Measurements from ENCODE around the gene GMDS. TPM values are rescaled to one million over a fixed set of nuclear protein-coding genes. Genes with fewer than 3 reads are reported as not detected.

GMDS gene
- polyA plus RNA-seq, 1 donor (not counting 4 experiments of a cell fraction or from before 2014, with no cell fraction given): 22.1 TPM

DNA sequence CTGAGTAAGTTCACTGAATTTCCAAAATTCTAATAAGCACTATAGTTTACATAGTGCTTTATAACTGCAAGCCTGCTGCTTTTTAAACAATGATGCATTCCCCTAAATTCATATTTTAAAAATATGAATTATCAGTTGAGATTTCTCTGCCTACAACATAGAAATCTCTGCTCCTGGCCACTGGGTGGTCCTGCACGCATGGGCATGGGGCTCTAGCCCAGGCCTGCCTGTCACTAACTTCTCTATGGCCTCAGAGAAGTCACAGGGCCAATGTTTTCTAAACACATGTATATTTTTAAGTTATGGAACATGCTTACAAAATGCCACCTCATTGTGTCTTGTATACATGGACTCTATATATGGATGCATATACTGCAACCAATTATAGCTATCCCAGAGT lies 424.7 kb downstream of the GMDS start:
- no peaks in the 10 kb centered on the region for H4K20me1 ChIP-seq (ENCODE audit: control insufficient read depth, extremely low read depth, insufficient read depth, low read length)
- H3K9ac ChIP-seq (ENCODE audit: control insufficient read depth, extremely low read depth, insufficient read depth, low read length): no peak overlapping the region
- H3K4me2 ChIP-seq (ENCODE audit: control insufficient read depth, extremely low read depth, insufficient read depth, low read depth, low read length): no peak overlapping the region
- DNase-seq (ENCODE audit: low read depth, low spot score) (no peak), FAIRE-seq (no peak)
- H3K79me2 ChIP-seq (ENCODE audit: control insufficient read depth, insufficient read depth, low read length): no peaks in the 10 kb centered on the region
- H3K4me3 ChIP-seq (ENCODE audit: control insufficient read depth in 2 of 3, extremely low read depth in 1 of 3, insufficient read depth in 2 of 3, low read depth in 1 of 3, low read length in 3 of 3): no peak overlapping the region
- H3K36me3 ChIP-seq (ENCODE audit: control insufficient read depth in 2 of 2, extremely low read depth in 1 of 2, insufficient read depth in 2 of 2, low read length in 2 of 2): no peaks in the 10 kb centered on the region
- no peaks in the 10 kb centered on the region for H3K9me3 ChIP-seq (ENCODE audit: control insufficient read depth, low read depth, low read length)
- H2AFZ ChIP-seq (ENCODE audit: control insufficient read depth, low read length): no peak overlapping the region
- H3K27me3 ChIP-seq (ENCODE audit: control insufficient read depth, extremely low read depth, insufficient read depth, low read length): no peaks in the 10 kb centered on the region
- H3K4me1 ChIP-seq (ENCODE audit: control insufficient read depth, extremely low read depth, insufficient read depth, low read length): no peaks in the 10 kb centered on the region
- TF ChIP-seq EZH2 (IDR thresholded peaks at IDR 0.05; ENCODE audit: low read length) (no peak), CTCF (optimal IDR thresholded peaks at IDR 0.05 in 1 of 3, IDR thresholded peaks at IDR 0.05 in 1 of 3, conservative IDR thresholded peaks at IDR 0.05 in 1 of 3; ENCODE audit: extremely low read depth in 1 of 3, insufficient read depth in 2 of 3, low read length in 3 of 3) (no peak)
- dilution Hi-C loops (cut with MboI; ENCODE audit: extremely low pct_ligation_motif_present, low sequenced_read_pairs): no loop called here
- no peak overlapping the region for H3K27ac ChIP-seq (ENCODE audit: control insufficient read depth, insufficient read depth, low read length)
- no peaks in the 10 kb centered on the region for H3K9me1 ChIP-seq (ENCODE audit: control insufficient read depth, extremely low read depth, insufficient read depth, low read length)

GRCh38 chr6:1820165-1820564 lies 425.2 kb downstream of the GMDS start:
- H2AFZ ChIP-seq (ENCODE audit: control insufficient read depth, low read length): no peak overlapping the region
- H3K4me1 ChIP-seq (ENCODE audit: control insufficient read depth, extremely low read depth, insufficient read depth, low read length): no peaks in the 10 kb centered on the region
- H3K27ac ChIP-seq (ENCODE audit: control insufficient read depth, insufficient read depth, low read length): no peak overlapping the region
- no peaks in the 10 kb centered on the region for H3K79me2 ChIP-seq (ENCODE audit: control insufficient read depth, insufficient read depth, low read length)
- H3K4me3 ChIP-seq (ENCODE audit: control insufficient read depth in 2 of 3, extremely low read depth in 1 of 3, insufficient read depth in 2 of 3, low read depth in 1 of 3, low read length in 3 of 3): no peak overlapping the region
- no peak for TF ChIP-seq EZH2 (IDR thresholded peaks at IDR 0.05; ENCODE audit: low read length)
- no peak for TF ChIP-seq CTCF (optimal IDR thresholded peaks at IDR 0.05 in 1 of 3, IDR thresholded peaks at IDR 0.05 in 1 of 3, conservative IDR thresholded peaks at IDR 0.05 in 1 of 3; ENCODE audit: extremely low read depth in 1 of 3, insufficient read depth in 2 of 3, low read length in 3 of 3)
- H3K9me3 ChIP-seq (ENCODE audit: control insufficient read depth, low read depth, low read length): no peaks in the 10 kb centered on the region
- H3K4me2 ChIP-seq (ENCODE audit: control insufficient read depth, extremely low read depth, insufficient read depth, low read depth, low read length): no peak overlapping the region
- FAIRE-seq (no peak), DNase-seq (ENCODE audit: low read depth, low spot score) (no peak)
- H3K9me1 ChIP-seq (ENCODE audit: control insufficient read depth, extremely low read depth, insufficient read depth, low read length): no peaks in the 10 kb centered on the region
- dilution Hi-C loops (cut with MboI; ENCODE audit: extremely low pct_ligation_motif_present, low sequenced_read_pairs): no loop called here
- H3K9ac ChIP-seq (ENCODE audit: control insufficient read depth, extremely low read depth, insufficient read depth, low read length): no peak overlapping the region
- H3K36me3 ChIP-seq (ENCODE audit: control insufficient read depth in 2 of 2, extremely low read depth in 1 of 2, insufficient read depth in 2 of 2, low read length in 2 of 2): no peaks in the 10 kb centered on the region
- no peaks in the 10 kb centered on the region for H4K20me1 ChIP-seq (ENCODE audit: control insufficient read depth, extremely low read depth, insufficient read depth, low read length)
- no peaks in the 10 kb centered on the region for H3K27me3 ChIP-seq (ENCODE audit: control insufficient read depth, extremely low read depth, insufficient read depth, low read length)

Data from keratinocyte (primary cell).